GM18873 (cell line): ENCODE measurements around the gene ZMYM4.

ENCODE experiments used
- ATAC-seq: cut with Tn5 transposase; IDR thresholded peaks from one replicate; pipeline ENCODE4 v1.9.1; 2021; ENCODE audit warnings: mild to moderate bottlenecking, moderate library complexity, moderate number of reproducible peaks; ENCODE audit not compliant: unreplicated experiment, low FRiP score

Gene ZMYM4

GRCh38 chr1:35270836-35271235, 2.3 kb downstream of the ZMYM4 start:
- no peak for ATAC-seq

GRCh38 chr1:35274197-35274596, 5.7 kb downstream of the ZMYM4 start:
- ATAC-seq = no peak

GRCh38 chr1:35278886-35279554, 10.5 kb downstream of the ZMYM4 start:
- no peak for ATAC-seq

- ATAC-seq = no peak
These were observed 11.0 kb downstream of the ZMYM4 start for GRCh38 chr1:35279555-35279904.

- ATAC-seq = no peak
These were observed 11.5 kb downstream of the ZMYM4 start for GRCh38 chr1:35280006-35280405.

GRCh38 chr1:35281565-35281964, 13.1 kb downstream of the ZMYM4 start:
- no peak for ATAC-seq

GRCh38 chr1:35282172-35282571, 13.7 kb downstream of the ZMYM4 start:
- ATAC-seq = no peak

- ATAC-seq = no peak
These were observed 16.3 kb downstream of the ZMYM4 start for GRCh38 chr1:35284852-35285251.

- no peak for ATAC-seq
These were observed 17.5 kb downstream of the ZMYM4 start for GRCh38 chr1:35285771-35286606.

- ATAC-seq = no peak
These were observed 19.5 kb downstream of the ZMYM4 start for GRCh38 chr1:35287807-35288640.

- ATAC-seq = no peak
These were observed 20.3 kb downstream of the ZMYM4 start for GRCh38 chr1:35288761-35289160.

- ATAC-seq = no peak
These were observed 21.9 kb downstream of the ZMYM4 start for GRCh38 chr1:35290452-35290851.

- ATAC-seq = no peak
These were observed 26.3 kb downstream of the ZMYM4 start for GRCh38 chr1:35294809-35295208.

GRCh38 chr1:35297886-35298285, 29.4 kb downstream of the ZMYM4 start:
- no peak for ATAC-seq

GRCh38 chr1:35298464-35298863, 30.0 kb downstream of the ZMYM4 start:
- no peak for ATAC-seq

- ATAC-seq = no peak
These were observed 31.9 kb downstream of the ZMYM4 start for GRCh38 chr1:35300376-35300775.

- ATAC-seq = no peak
These were observed 33.3 kb downstream of the ZMYM4 start for GRCh38 chr1:35301674-35302392.

GRCh38 chr1:35305383-35305782, 36.9 kb downstream of the ZMYM4 start:
- ATAC-seq = no peak

- ATAC-seq = no peak
These were observed 47.1 kb downstream of the ZMYM4 start for GRCh38 chr1:35315649-35316048.

GRCh38 chr1:35316264-35316663, 47.8 kb downstream of the ZMYM4 start:
- no peak for ATAC-seq
